ENCODE results near the gene MSH5.

GRCh38 chr6:31771992-31772358, 32.2 kb downstream of the MSH5 start:
- TF ChIP-seq TCF7 (IDR thresholded peaks at IDR 0.05; ENCODE audit: borderline replicate concordance) = no peak
- no peak for TF ChIP-seq HMGN3 (IDR thresholded peaks at IDR 0.05; ENCODE audit: borderline replicate concordance, extremely low read depth, insufficient read length, low read depth, low read length)
- no peak for TF ChIP-seq ZNF274 (IDR thresholded peaks at IDR 0.05; ENCODE audit: borderline replicate concordance, low read depth, low read length)
- TF ChIP-seq NEUROD1 (IDR thresholded peaks at IDR 0.05; ENCODE audit: borderline replicate concordance, low read depth, low read length, partially characterized antibody) = no peak
